K562 (cell line): Measurements from ENCODE around the gene DEDD. TPM values are rescaled to one million over a fixed set of nuclear protein-coding genes. Genes with fewer than 3 reads are reported as not detected.

Experiments used
- ASH1L ChIP-seq: fragments of 450-650 bp; IDR thresholded peaks from 2 replicates; pipeline ENCODE4 v1.6.1; 2018; ENCODE audit warnings: borderline replicate concordance, mild to moderate bottlenecking, low read depth; ENCODE audit not compliant: partially characterized antibody
- CBFB ChIP-seq: sonication (generic); formaldehyde crosslinking; IDR thresholded peaks from 2 replicates; pipeline ENCODE4 v1.4.0; 2020; ENCODE audit warnings: mild to moderate bottlenecking, missing genetic modification reagents
- ELF1 ChIP-seq: fragments of 200-800 bp; sonication (Bioruptor generic); IDR thresholded peaks from 2 replicates; pipeline ENCODE4 v1.6.1; 2016; ENCODE audit warnings: missing genetic modification characterization, missing compliant biosample characterization
- ESRRB ChIP-seq: fragments of 250-450 bp; sonication (Bioruptor Pico); IDR thresholded peaks from 2 replicates; pipeline ENCODE4 v1.5.0; 2020; ENCODE audit warnings: mild to moderate bottlenecking, moderate library complexity, borderline replicate concordance
- GTF2F1 ChIP-seq: IDR thresholded peaks from 2 replicates; pipeline ENCODE4 v1.6.1; 2011; ENCODE audit warnings: low read depth, low read length, improper control_type of control experiment
- NCOR1 ChIP-seq: fragments of 450-650 bp; IDR thresholded peaks from 2 replicates; pipeline ENCODE4 v1.6.1; 2016; ENCODE audit warnings: mild to moderate bottlenecking, moderate library complexity
- NFYB ChIP-seq: IDR thresholded peaks from 2 replicates; pipeline ENCODE4 v1.6.1; 2011; ENCODE audit warnings: mild to moderate bottlenecking, moderate library complexity; ENCODE audit not compliant: insufficient read length; ENCODE audit errors: extremely low read depth
- NR1H2 ChIP-seq: sonication (generic); formaldehyde crosslinking; IDR thresholded peaks from 2 replicates; pipeline ENCODE4 v1.4.0; 2020; ENCODE audit warnings: mild to moderate bottlenecking, missing genetic modification reagents
- PHB ChIP-seq: fragments of 250-450 bp; sonication (Bioruptor Pico); IDR thresholded peaks from 2 replicates; pipeline ENCODE4 v1.5.0; 2021
- POLR3A ChIP-seq: IDR thresholded peaks from 2 replicates; pipeline ENCODE4 v1.6.1; 2011; ENCODE audit warnings: borderline replicate concordance, mild to moderate bottlenecking, moderate library complexity; ENCODE audit not compliant: insufficient read length, insufficient read depth; ENCODE audit errors: extremely low read depth
- RBBP5 ChIP-seq: fragments of 200-600 bp; sonication (generic); IDR thresholded peaks from 2 replicates; pipeline ENCODE4 v1.6.1; 2012; ENCODE audit warnings: borderline replicate concordance, mild to moderate bottlenecking, low read length, control low read depth, inconsistent platforms; ENCODE audit not compliant: insufficient read depth, poor library complexity, severe bottlenecking
- RBM17 ChIP-seq: fragments of 200-400 bp; formaldehyde crosslinking; IDR thresholded peaks from 2 replicates; pipeline ENCODE4 v1.6.1; 2017; ENCODE audit warnings: low read depth, mild to moderate bottlenecking, low read length, borderline replicate concordance
- SMC3 ChIP-seq: conservative IDR thresholded peaks from 2 replicates; pipeline ENCODE4 v1.6.1; 2011; ENCODE audit warnings: low read depth, low read length, improper control_type of control experiment; ENCODE audit not compliant: insufficient read depth
- ZBTB7A ChIP-seq: IDR thresholded peaks from 2 replicates; pipeline ENCODE4 v1.6.1; 2011; ENCODE audit warnings: low read depth, mild to moderate bottlenecking, low read length, moderate library complexity, borderline replicate concordance; ENCODE audit not compliant: control insufficient read depth
- ZFP1 ChIP-seq: fragments of 450-650 bp; formaldehyde crosslinking; IDR thresholded peaks from 2 replicates; pipeline ENCODE4 v1.4.0; 2020; ENCODE audit warnings: mild to moderate bottlenecking, mixed read lengths
- ZNF24 ChIP-seq: fragments of 450-650 bp; IDR thresholded peaks from 2 replicates; pipeline ENCODE4 v1.6.1; 2016
- ZNF347 ChIP-seq: fragments of 450-650 bp; formaldehyde crosslinking; IDR thresholded peaks from 2 replicates; pipeline ENCODE4 v1.4.0; 2020; ENCODE audit warnings: low read depth, mild to moderate bottlenecking, moderate library complexity
- ZNF431 ChIP-seq: sonication (generic); formaldehyde crosslinking; IDR thresholded peaks from 2 replicates; pipeline ENCODE4 v1.8.0; 2022; ENCODE audit warnings: mild to moderate bottlenecking, missing genetic modification reagents
- ZNF444 ChIP-seq: fragments of 250-450 bp; sonication (Bioruptor Pico); IDR thresholded peaks from 2 replicates; pipeline ENCODE4 v1.4.0; 2020; ENCODE audit warnings: mild to moderate bottlenecking, moderate library complexity
- ZNF518B ChIP-seq: fragments of 250-450 bp; sonication (Bioruptor Pico); IDR thresholded peaks from 2 replicates; pipeline ENCODE4 v1.5.0; 2021; ENCODE audit warnings: mild to moderate bottlenecking, moderate library complexity
- polyA plus RNA-seq, 8 experiments: library from polyadenylated mRNA; depleted of rRNA in 4 of 8; stranded (reverse) in 5 of 8; unstranded in 3 of 8; fragments of >200 nt; fragmentation: Nextera tagmentation in 2 of 8; fragmentation: Illumina TruSeq in 1 of 8; extraction: Ambion mirVana in 2 of 8; extraction: Trizol in 1 of 8; gene quantifications; 2 replicates each; pipeline versions ENCODE4 v1.2.1 to v1.2.3, GENCODE V29; 2011 to 2014; ENCODE audit warnings: inconsistent platforms in 1 of 8, missing spikeins in 1 of 8
- total RNA-seq, 7 experiments: library from RNA; depleted of rRNA in 6 of 7; stranded (reverse); fragments of >200 nt in 6 of 7; fragmentation: Illumina TruSeq in 2 of 7; extraction: Trizol in 2 of 7; gene quantifications; 2 replicates each; pipeline versions ENCODE4 v1.2.1 to v1.2.3, GENCODE V29; 2011 to 2021; ENCODE audit warnings: low replicate concordance in 1 of 7
- TF ChIP-seq, protein P1 (sequence below): sonication (generic); formaldehyde crosslinking; IDR thresholded peaks from 2 replicates; pipeline ENCODE4 v1.8.0; 2023; ENCODE audit warnings: mild to moderate bottlenecking, missing genetic modification reagents

Gene DEDD
- total and polyA plus RNA-seq, 9 of the 15 experiments (the other 6 are each of a cell fraction or from before 2014, with no cell fraction given), result 11.6 to 41.0 (median 16.8) TPM

DNA sequence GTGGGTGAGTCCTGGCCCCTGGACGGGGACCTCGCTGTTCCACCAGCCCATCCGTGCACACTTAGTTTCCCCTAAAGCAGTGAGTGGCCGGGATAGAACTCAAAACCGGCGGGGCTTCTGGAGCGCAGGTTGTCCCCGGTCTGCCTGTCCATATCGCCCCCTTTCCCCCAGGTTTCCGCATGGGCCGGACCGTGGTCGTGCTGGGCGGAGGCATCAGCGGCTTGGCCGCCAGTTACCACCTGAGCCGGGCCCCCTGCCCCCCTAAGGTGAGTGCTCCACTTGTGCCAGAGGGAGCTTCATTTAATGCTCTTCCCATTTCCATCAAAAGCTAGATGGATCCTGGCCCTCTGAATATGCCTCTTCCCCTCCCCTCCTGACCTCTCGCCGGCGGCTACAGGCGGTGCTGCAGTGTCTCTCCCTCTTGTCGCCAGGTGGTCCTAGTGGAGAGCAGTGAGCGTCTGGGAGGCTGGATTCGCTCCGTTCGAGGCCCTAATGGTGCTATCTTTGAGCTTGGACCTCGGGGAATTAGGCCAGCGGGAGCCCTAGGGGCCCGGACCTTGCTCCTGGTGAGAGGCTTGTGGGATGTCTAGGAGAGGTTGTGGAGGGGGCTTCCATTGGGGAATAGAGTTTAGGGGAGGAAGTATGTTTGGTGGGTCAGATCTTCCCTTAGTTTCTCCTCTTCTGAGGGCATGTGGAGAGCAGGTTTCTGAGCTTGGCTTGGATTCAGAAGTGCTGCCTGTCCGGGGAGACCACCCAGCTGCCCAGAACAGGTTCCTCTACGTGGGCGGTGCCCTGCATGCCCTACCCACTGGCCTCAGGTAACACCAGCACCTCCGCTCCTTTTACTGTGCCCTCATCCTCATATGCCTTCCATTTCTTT, 34.4 kb upstream of the DEDD start (continued):
- TF ChIP-seq ZNF518B (CRISPR knock-in tag) (no peak), CBFB (CRISPR knock-in tag) (0 out of 2 replicates have a peak, but pooled peaks have one; percentile 56), PHB (CRISPR knock-in tag) (no peak), GTF2F1 (no peak), ZBTB7A (peak; percentile 52; the same call in 1 of the 2 replicates), ESRRB (no peak), POLR3A (no peak), ZFP1 (CRISPR knock-in tag) (no peak), SMC3 (no peak; the same call in 1 of the 2 replicates), NR1H2 (CRISPR knock-in tag) (0 out of 2 replicates have a peak, but pooled peaks have one; percentile 78), ZNF24 (no peak; the same call in 1 of the 2 replicates), ZNF347 (CRISPR knock-in tag) (no peak), ZNF431 (CRISPR knock-in tag) (no peak), NFYB (no peak), ASH1L (no peak), RBM17 (no peak), ELF1 (tag) (peak; percentile 48; the same call in 1 of the 2 replicates), RBBP5 (peak; percentile 24), ZNF444 (no peak), NCOR1 (no peak)
- TF ChIP-seq, protein P1, sequence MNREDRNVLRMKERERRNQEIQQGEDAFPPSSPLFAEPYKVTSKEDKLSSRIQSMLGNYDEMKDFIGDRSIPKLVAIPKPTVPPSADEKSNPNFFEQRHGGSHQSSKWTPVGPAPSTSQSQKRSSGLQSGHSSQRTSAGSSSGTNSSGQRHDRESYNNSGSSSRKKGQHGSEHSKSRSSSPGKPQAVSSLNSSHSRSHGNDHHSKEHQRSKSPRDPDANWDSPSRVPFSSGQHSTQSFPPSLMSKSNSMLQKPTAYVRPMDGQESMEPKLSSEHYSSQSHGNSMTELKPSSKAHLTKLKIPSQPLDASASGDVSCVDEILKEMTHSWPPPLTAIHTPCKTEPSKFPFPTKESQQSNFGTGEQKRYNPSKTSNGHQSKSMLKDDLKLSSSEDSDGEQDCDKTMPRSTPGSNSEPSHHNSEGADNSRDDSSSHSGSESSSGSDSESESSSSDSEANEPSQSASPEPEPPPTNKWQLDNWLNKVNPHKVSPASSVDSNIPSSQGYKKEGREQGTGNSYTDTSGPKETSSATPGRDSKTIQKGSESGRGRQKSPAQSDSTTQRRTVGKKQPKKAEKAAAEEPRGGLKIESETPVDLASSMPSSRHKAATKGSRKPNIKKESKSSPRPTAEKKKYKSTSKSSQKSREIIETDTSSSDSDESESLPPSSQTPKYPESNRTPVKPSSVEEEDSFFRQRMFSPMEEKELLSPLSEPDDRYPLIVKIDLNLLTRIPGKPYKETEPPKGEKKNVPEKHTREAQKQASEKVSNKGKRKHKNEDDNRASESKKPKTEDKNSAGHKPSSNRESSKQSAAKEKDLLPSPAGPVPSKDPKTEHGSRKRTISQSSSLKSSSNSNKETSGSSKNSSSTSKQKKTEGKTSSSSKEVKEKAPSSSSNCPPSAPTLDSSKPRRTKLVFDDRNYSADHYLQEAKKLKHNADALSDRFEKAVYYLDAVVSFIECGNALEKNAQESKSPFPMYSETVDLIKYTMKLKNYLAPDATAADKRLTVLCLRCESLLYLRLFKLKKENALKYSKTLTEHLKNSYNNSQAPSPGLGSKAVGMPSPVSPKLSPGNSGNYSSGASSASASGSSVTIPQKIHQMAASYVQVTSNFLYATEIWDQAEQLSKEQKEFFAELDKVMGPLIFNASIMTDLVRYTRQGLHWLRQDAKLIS (CRISPR knock-in tag), result 0 out of 2 replicates have a peak, but pooled peaks have one; percentile 5
